NCI-H510A treated with DMSO at 0.1 percent for 48 hours (cell line): ENCODE measurements around the gene SH2D3A.
"Not testable (repeated sequence)": the region's sequence is repeated elsewhere in the genome, so short reads cannot be mapped to it uniquely, and the experiment has no call there.

ENCODE experiments used
- DNase-seq: peaks from one replicate; lab custom pipeline; 2025; lab: John Stamatoyannopoulos, UW

SH2D3A gene

GRCh38 chr19:6754653-6755463, 12.4 kb downstream of the SH2D3A start:
- DNase-seq = no peak

- DNase-seq = no peak
Observed at GRCh38 chr19:6754136-6754535, 13.1 kb downstream of the SH2D3A start.

- no peak for DNase-seq
Observed at GRCh38 chr19:6753178-6754031, 13.8 kb downstream of the SH2D3A start.

GRCh38 chr19:6752256-6753177, 14.7 kb downstream of the SH2D3A start:
- no peak for DNase-seq

- DNase-seq = no peak
Observed at GRCh38 chr19:6751189-6751588, 16.0 kb downstream of the SH2D3A start.

- DNase-seq = no peak
Observed at GRCh38 chr19:6750062-6750461, 17.2 kb downstream of the SH2D3A start.

GRCh38 chr19:6748543-6748942, 18.7 kb downstream of the SH2D3A start:
- DNase-seq = not testable (repeated sequence)

GRCh38 chr19:6745965-6746364, 21.3 kb downstream of the SH2D3A start:
- no peak for DNase-seq

- no peak for DNase-seq
Observed at GRCh38 chr19:6744381-6745301, 22.6 kb downstream of the SH2D3A start.

- DNase-seq = no peak
Observed at GRCh38 chr19:6743714-6744380, 23.4 kb downstream of the SH2D3A start.

- DNase-seq = no peak
Observed at GRCh38 chr19:6743066-6743465, 24.2 kb downstream of the SH2D3A start.

GRCh38 chr19:6740589-6741343, 26.5 kb downstream of the SH2D3A start:
- peak; percentile 15 for DNase-seq

GRCh38 chr19:6739883-6740588, 27.2 kb downstream of the SH2D3A start:
- DNase-seq = no peak

- peak; percentile 41 for DNase-seq
Observed at GRCh38 chr19:6739390-6739882, 27.8 kb downstream of the SH2D3A start, which contains the start of gene TRIP10. Gene TRIP10 (plus strand): TSS chr19:6739680. CDS start chr19:6739762, 82 bp downstream.

GRCh38 chr19:6738787-6739389, 28.3 kb downstream of the SH2D3A start:
- DNase-seq = no peak

- peak; percentile 53 for DNase-seq
Observed at GRCh38 chr19:6737873-6738786, 29.1 kb downstream of the SH2D3A start.

GRCh38 chr19:6737284-6737872, 29.9 kb downstream of the SH2D3A start, which contains the start of gene GPR108:
Gene GPR108 (minus strand): TSS chr19:6737580. CDS start chr19:6737576, 4 bp downstream.
- DNase-seq = peak; percentile 98
